Liver (tissue), 3 donors: ENCODE data around the gene PHGDH.

ENCODE experiments used
- CTCF ChIP-seq: fragments of 150-350 bp; IDR thresholded peaks from 2 replicates; pipeline ENCODE4 v1.5.1; 2017; ENCODE audit warnings: improper control_type of control experiment, low read depth, low read length; ENCODE audit not compliant: missing input control
- EGR1 ChIP-seq, 2 donors: IDR thresholded peaks; 2 replicates each; pipeline ENCODE4 v1.6.1; 2016 to 2018; ENCODE audit warnings: antibody characterized with exemption in 2 of 2, low read depth in 2 of 2
- GABPA ChIP-seq, 2 donors: IDR thresholded peaks in 1 of 2; conservative IDR thresholded peaks in 1 of 2; 2 replicates each; pipeline ENCODE4 v1.6.1; 2016; ENCODE audit warnings: antibody characterized with exemption in 2 of 2, mild to moderate bottlenecking in 1 of 2, moderate library complexity in 1 of 2
- HNF4A ChIP-seq, 2 donors: conservative IDR thresholded peaks; 2 replicates each; pipeline ENCODE4 v1.6.1; 2016; ENCODE audit warnings: antibody characterized with exemption in 2 of 2, mild to moderate bottlenecking in 2 of 2
- MAX ChIP-seq: IDR thresholded peaks from 2 replicates; pipeline ENCODE4 v1.6.1; 2016; ENCODE audit warnings: antibody characterized with exemption
- NR2F2 ChIP-seq: IDR thresholded peaks from 2 replicates; pipeline ENCODE4 v1.6.1; 2016; ENCODE audit warnings: antibody characterized with exemption
- RAD21 ChIP-seq, 2 donors: IDR thresholded peaks; 2 replicates each; pipeline ENCODE4 v1.6.1; 2016; ENCODE audit warnings: antibody characterized with exemption in 2 of 2, mild to moderate bottlenecking in 2 of 2
- REST ChIP-seq: IDR thresholded peaks from 2 replicates; pipeline ENCODE4 v1.6.1; 2016; ENCODE audit warnings: antibody characterized with exemption, mild to moderate bottlenecking
- RXRA ChIP-seq, 2 donors: IDR thresholded peaks; 2 replicates each; pipeline ENCODE4 v1.6.1; 2017 to 2018; ENCODE audit warnings: antibody characterized with exemption in 2 of 2, mild to moderate bottlenecking in 1 of 2
- SP1 ChIP-seq: IDR thresholded peaks from 2 replicates; pipeline ENCODE4 v1.6.1; 2018; ENCODE audit warnings: antibody characterized with exemption, mild to moderate bottlenecking
- TAF1 ChIP-seq: conservative IDR thresholded peaks from 2 replicates; pipeline ENCODE4 v1.6.1; 2016; ENCODE audit warnings: antibody characterized with exemption, mild to moderate bottlenecking
- YY1 ChIP-seq: IDR thresholded peaks from 2 replicates; pipeline ENCODE4 v1.6.1; 2016; ENCODE audit warnings: antibody characterized with exemption, mild to moderate bottlenecking
- ZBTB33 ChIP-seq: IDR thresholded peaks from 2 replicates; pipeline ENCODE4 v1.6.1; 2016; ENCODE audit warnings: antibody characterized with exemption
- donor health status: healthy.
- donor health status: healthy.

GRCh38 chr1:119712342-119713038 is 756 bp downstream of the PHGDH start:
- TF ChIP-seq CTCF (no peak), REST (no peak), YY1 (no peak), SP1 (no peak), RAD21 (IDR thresholded peaks at IDR 0.05) (no peak), HNF4A (conservative IDR thresholded peaks at IDR 0.05) (no peak), MAX (no peak), RXRA (IDR thresholded peaks at IDR 0.05) (no peak), ZBTB33 (no peak), TAF1 (no peak), GABPA (IDR thresholded peaks at IDR 0.05 in 1 of 2, conservative IDR thresholded peaks at IDR 0.05 in 1 of 2) (no peak), EGR1 (IDR thresholded peaks at IDR 0.05; ENCODE audit: low read depth in 2 of 2) (no peak), NR2F2 (no peak)
